Measurements from ENCODE around the gene LRRC61. TPM values are rescaled to one million over a fixed set of nuclear protein-coding genes. Genes with fewer than 3 reads are reported as not detected.
A peak's percentile ranks its signal among the peaks of the same experiment; 100 is the strongest.

The LRRC61 gene
- total RNA-seq, 2 experiments from 2014 or later: 3.1 to 5.0 TPM

- Histone ChIP-seq H3K36me3 (ENCODE audit: insufficient read depth, low read length) (peaks cover 27% of the 10 kb centered on the region), H3K9me3 (ENCODE audit: control insufficient read depth in 1 of 2, insufficient read depth in 1 of 2, low read length in 2 of 2) (no peaks in the 10 kb centered on the region), H3K4me1 (ENCODE audit: insufficient read depth, low read length) (peaks cover 42% of the 10 kb centered on the region), H3K27me3 (ENCODE audit: control insufficient read depth in 1 of 2, insufficient read depth in 2 of 2, low read length in 2 of 2) (no peaks in the 10 kb centered on the region), H3K27ac (ENCODE audit: low read depth in 1 of 2, low read length in 2 of 2) (no peak overlapping the region), H3K4me3 (ENCODE audit: low read length) (peak overlapping the region; percentile 97)
- H3K36me3 Mint-ChIP-seq (ENCODE audit: low read depth): peaks cover 58% of the 10 kb centered on the region
- peak overlapping the region; percentile 96 for H3K4me3 Mint-ChIP-seq
- ChIA-PET POLR2A (interaction anchor here (1.5 kb wide), 1 partner anchor 82 kb away, joined by 5 read pairs; no protein-coding TSS in a partner anchor), CTCF (no interaction called here)
- no peaks in the 10 kb centered on the region for H3K9me3 Mint-ChIP-seq
- no peaks in the 10 kb centered on the region for H3K27me3 Mint-ChIP-seq
- ATAC-seq (ENCODE audit: poor library complexity): no peak
- no peak for TF ChIP-seq CTCF (IDR thresholded peaks at IDR 0.05)
- intact Hi-C loops (cut with DNase I, micrococcal nuclease): loop anchor here in 1 of 2 experiments (5.0 kb wide), 1 partner anchor 43 kb away; the partner anchor contains the start of gene REPIN1
- peak overlapping the region; percentile 82 for H3K27ac Mint-ChIP-seq
- peak in 2 of 14 experiments; percentile 8 to 20 for DNase-seq
- H3K4me1 Mint-ChIP-seq (ENCODE audit: low read depth): peaks cover 42% of the 10 kb centered on the region
These were observed 1.3 kb downstream of the LRRC61 start for GRCh38 chr7:150324373-150324961.

GRCh38 chr7:150325110-150325611 is 2.0 kb downstream of the LRRC61 start:
- Histone ChIP-seq H3K27ac (ENCODE audit: low read depth in 1 of 2, low read length in 2 of 2) (no peak overlapping the region), H3K9me3 (ENCODE audit: control insufficient read depth in 1 of 2, insufficient read depth in 1 of 2, low read length in 2 of 2) (no peaks in the 10 kb centered on the region), H3K27me3 (ENCODE audit: control insufficient read depth in 1 of 2, insufficient read depth in 2 of 2, low read length in 2 of 2) (no peaks in the 10 kb centered on the region), H3K4me3 (ENCODE audit: low read length) (no peak overlapping the region), H3K4me1 (ENCODE audit: insufficient read depth, low read length) (peaks cover 42% of the 10 kb centered on the region), H3K36me3 (ENCODE audit: insufficient read depth, low read length) (peaks cover 33% of the 10 kb centered on the region)
- intact Hi-C loops (cut with DNase I, micrococcal nuclease): no loop called here
- H3K27me3 Mint-ChIP-seq: no peaks in the 10 kb centered on the region
- peaks cover 59% of the 10 kb centered on the region for H3K36me3 Mint-ChIP-seq (ENCODE audit: low read depth)
- ChIA-PET POLR2A (no interaction called here), CTCF (interaction anchor here (1.0 kb wide), 1 partner anchor 80 kb away, joined by 3 read pairs; a partner anchor contains a TSS)
- H3K9me3 Mint-ChIP-seq: no peaks in the 10 kb centered on the region
- TF ChIP-seq CTCF (IDR thresholded peaks at IDR 0.05): no peak
- H3K4me3 Mint-ChIP-seq: peak overlapping the region; percentile 96
- H3K4me1 Mint-ChIP-seq (ENCODE audit: low read depth): peaks cover 42% of the 10 kb centered on the region
- ATAC-seq (ENCODE audit: poor library complexity) (no peak), DNase-seq (peak in 1 of 14 experiments; percentile 8)
- H3K27ac Mint-ChIP-seq: peak overlapping the region; percentile 82

DNA sequence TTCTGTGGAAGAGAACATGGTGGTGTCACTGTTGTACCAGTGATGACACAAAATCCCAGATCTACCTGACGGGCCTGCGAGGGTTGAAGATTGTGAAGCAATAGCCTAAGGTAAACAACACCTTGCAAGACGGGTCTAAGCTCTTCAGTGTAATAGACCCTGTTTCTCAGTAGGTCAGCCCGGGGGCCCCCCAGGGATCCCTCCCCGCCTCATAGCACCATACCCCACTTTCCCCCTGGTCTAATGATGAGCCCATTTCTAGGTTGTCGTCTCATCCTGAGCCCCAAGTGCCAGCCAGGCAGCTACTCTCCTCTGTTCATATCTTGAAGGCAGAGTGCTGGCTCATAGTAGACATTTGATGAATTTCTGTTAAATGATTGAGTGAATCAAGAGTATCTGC is 2.7 kb downstream of the LRRC61 start:
- Mint-ChIP-seq H3K4me3 (peak overlapping the region; percentile 63), H3K9me3 (no peaks in the 10 kb centered on the region)

More for the DNA sequence above, 2.7 kb downstream of the LRRC61 start:
- intact Hi-C loops (cut with DNase I, micrococcal nuclease): no loop called here
- DNase-seq: no peak
- POLR2A ChIA-PET: no interaction called here
- Histone ChIP-seq H3K27me3 (ENCODE audit: control insufficient read depth in 1 of 2, insufficient read depth in 2 of 2, low read length in 2 of 2) (no peaks in the 10 kb centered on the region), H3K36me3 (ENCODE audit: insufficient read depth, low read length) (peaks cover 40% of the 10 kb centered on the region), H3K4me3 (ENCODE audit: low read length) (no peak overlapping the region), H3K27ac (ENCODE audit: low read depth in 1 of 2, low read length in 2 of 2) (no peak overlapping the region), H3K4me1 (ENCODE audit: insufficient read depth, low read length) (peaks cover 35% of the 10 kb centered on the region), H3K9me3 (ENCODE audit: control insufficient read depth in 1 of 2, insufficient read depth in 1 of 2, low read length in 2 of 2) (no peaks in the 10 kb centered on the region)
- peaks cover 61% of the 10 kb centered on the region for H3K36me3 Mint-ChIP-seq (ENCODE audit: low read depth)
- H3K4me1 Mint-ChIP-seq (ENCODE audit: low read depth): peaks cover 42% of the 10 kb centered on the region
- no peak for TF ChIP-seq CTCF (IDR thresholded peaks at IDR 0.05)
- CTCF ChIA-PET: interaction anchor here (1.0 kb wide), 1 partner anchor 79 kb away, joined by 3 read pairs; a partner anchor contains a TSS
- no peaks in the 10 kb centered on the region for H3K27me3 Mint-ChIP-seq
- no peak for ATAC-seq (ENCODE audit: poor library complexity)
- H3K27ac Mint-ChIP-seq: peak overlapping the region; percentile 82
